Body of pancreas (tissue), 4 donors: ENCODE measurements around the gene FBLN1. TPM values are rescaled to one million over a fixed set of nuclear protein-coding genes. Genes with fewer than 3 reads are reported as not detected.
"Not testable (repeated sequence)": the region's sequence is repeated elsewhere in the genome, so short reads cannot be mapped to it uniquely, and the experiment has no call there.

Source experiments
- ATAC-seq: fragments of 150-250 bp; one replicate; pipeline ENCODE4 v1.9.1; 2016
- DNase-seq, 4 donors: peaks; one replicate each; pipeline ENCODE4 v3.0.0-alpha.2; 2019
- H3K27ac ChIP-seq, 4 donors: fragments of 200-600 bp; sonication (generic); 1 replicate in 3 of 4; 2 replicates in 1 of 4; pipeline versions ENCODE4 v1.5.1 to v1.6.1; 2016 to 2019; ENCODE audit warnings: mild to moderate bottlenecking in 1 of 4, mixed read lengths in 1 of 4, moderate library complexity in 1 of 4
- H3K27me3 ChIP-seq, 2 donors: fragments of 200-600 bp; sonication (generic); one replicate each; pipeline ENCODE4 v1.6.0; 2016; ENCODE audit warnings: mild to moderate bottlenecking in 1 of 2
- H3K36me3 ChIP-seq, 2 donors: fragments of 200-600 bp; sonication (generic); replicated peaks in 1 of 2; 2 replicates each; pipeline ENCODE4 v1.5.1; 2016; ENCODE audit warnings: low read depth in 2 of 2; ENCODE audit not compliant: insufficient read depth in 1 of 2
- H3K4me1 ChIP-seq: fragments of 200-600 bp; sonication (generic); one replicate; pipeline ENCODE4 v1.6.0; 2016
- H3K4me3 ChIP-seq, 2 donors: fragments of 200-600 bp; sonication (generic); 1 replicate in 1 of 2; 2 replicates in 1 of 2; pipeline ENCODE4 v1.5.1; 2016 to 2019
- H3K9me3 ChIP-seq, 3 donors: fragments of 200-600 bp; sonication (generic); 1 replicate in 2 of 3; 2 replicates in 1 of 3; pipeline ENCODE4 v1.5.1; 2016
- CTCF ChIP-seq, 7 experiments: fragments of 450-650 bp in 4 of 7; fragments of 200-600 bp in 3 of 7; sonication (generic) in 3 of 7; IDR thresholded peaks; one replicate each; pipeline ENCODE4 v1.5.1; 2016 to 2019; ENCODE audit warnings: antibody characterized with exemption in 7 of 7
- POLR2A ChIP-seq, 3 donors: fragments of 450-650 bp; IDR thresholded peaks; one replicate each; pipeline ENCODE4 v1.6.1; 2016; ENCODE audit warnings: antibody characterized with exemption in 3 of 3, mild to moderate bottlenecking in 2 of 3
- WGBS, 2 donors: methylation state at CpG; one replicate each; pipeline ENCODE4 v1.1.5; 2017; 5-methylcytosine and 5-hydroxymethylcytosine counted together
- intact Hi-C: fragments of 100-400 bp; cut with DNase I; formaldehyde crosslinking; loops from one replicate; pipeline ENCODE4 v1.15.1; 2023
- total RNA-seq, 2 donors: library from RNA; depleted of rRNA; stranded (reverse); fragments of >200 nt; gene quantifications; one replicate each; pipeline ENCODE4 v1.1.0, GENCODE V29; 2016

FBLN1 gene
- total RNA-seq, 2 donors from 2014 or later: 97.0 to 119 TPM

- ATAC-seq (no peak), DNase-seq (no peak)
- H3K27ac ChIP-seq: no peak overlapping the region
- no peaks in the 10 kb centered on the region for H3K36me3 ChIP-seq
- H3K9me3 ChIP-seq: no peaks in the 10 kb centered on the region
- 39 to 48% methylated on average over 4 of the region's 4 CpGs for WGBS, 2 donors
- no peak for TF ChIP-seq POLR2A (IDR thresholded peaks at IDR 0.05)
- TF ChIP-seq CTCF (IDR thresholded peaks at IDR 0.05): no peak
- no peaks in the 10 kb centered on the region for H3K4me1 ChIP-seq
- intact Hi-C loops: no loop called here
- no peak overlapping the region for H3K4me3 ChIP-seq
- no peaks in the 10 kb centered on the region for H3K27me3 ChIP-seq
Observed at GRCh38 chr22:45534339-45535192, 31.9 kb downstream of the FBLN1 start.

GRCh38 chr22:45535290-45535689 lies 32.6 kb downstream of the FBLN1 start:
- intact Hi-C loops: no loop called here
- H3K4me1 ChIP-seq: no peaks in the 10 kb centered on the region

GRCh38 chr22:45535835-45536234 lies 33.2 kb downstream of the FBLN1 start:
- H3K4me1 ChIP-seq, intact Hi-C loops, ATAC-seq, H3K27me3 ChIP-seq, DNase-seq, H3K27ac ChIP-seq, H3K36me3 ChIP-seq, H3K4me3 ChIP-seq, H3K9me3 ChIP-seq: not testable (repeated sequence)
- WGBS, 2 donors: 84 to 89% methylated on average over 6 of the region's 6 CpGs

More at GRCh38 chr22:45535290-45535689, 32.6 kb downstream of the FBLN1 start:
- DNase-seq (no peak), ATAC-seq (no peak)
- no peak for TF ChIP-seq CTCF (IDR thresholded peaks at IDR 0.05)
- no peak for TF ChIP-seq POLR2A (IDR thresholded peaks at IDR 0.05)
- Histone ChIP-seq H3K27me3 (no peaks in the 10 kb centered on the region), H3K4me3 (no peak overlapping the region), H3K9me3 (no peaks in the 10 kb centered on the region), H3K27ac (no peak overlapping the region), H3K36me3 (no peaks in the 10 kb centered on the region)
- 81 to 84% methylated on average over 7 of the region's 7 CpGs for WGBS, 2 donors

- TF ChIP-seq CTCF (IDR thresholded peaks at IDR 0.05) (no peak), POLR2A (IDR thresholded peaks at IDR 0.05) (no peak)
- Histone ChIP-seq H3K4me3 (no peak overlapping the region), H3K27ac (no peak overlapping the region), H3K9me3 (no peaks in the 10 kb centered on the region), H3K4me1 (no peaks in the 10 kb centered on the region), H3K36me3 (no peaks in the 10 kb centered on the region), H3K27me3 (no peaks in the 10 kb centered on the region)
- ATAC-seq: peak; percentile 21
- WGBS, 2 donors: 46 to 52% methylated on average over 5 to 15 of the region's 15 CpGs
- intact Hi-C loops: no loop called here
- DNase-seq: peak in 2 of 4 donors; percentile 20 to 21
Observed at GRCh38 chr22:45537734-45538181, 35.1 kb downstream of the FBLN1 start.

GRCh38 chr22:45538281-45538680 lies 35.6 kb downstream of the FBLN1 start:
- TF ChIP-seq CTCF (IDR thresholded peaks at IDR 0.05): no peak
- TF ChIP-seq POLR2A (IDR thresholded peaks at IDR 0.05): no peak
- intact Hi-C loops: no loop called here
- no peak overlapping the region for H3K27ac ChIP-seq
- no peaks in the 10 kb centered on the region for H3K36me3 ChIP-seq
- 35 to 39% methylated on average over 4 of the region's 4 CpGs for WGBS, 2 donors
- no peaks in the 10 kb centered on the region for H3K9me3 ChIP-seq
- H3K4me1 ChIP-seq: no peaks in the 10 kb centered on the region
- H3K27me3 ChIP-seq: no peaks in the 10 kb centered on the region
- no peak overlapping the region for H3K4me3 ChIP-seq
- DNase-seq (no peak), ATAC-seq (no peak)
